Astrocyte (in vitro differentiated cells and primary cell): ENCODE data around the gene DCC. TPM values are rescaled to one million over a fixed set of nuclear protein-coding genes. Genes with fewer than 3 reads are reported as not detected.
"Not testable (repeated sequence)": the region's sequence is repeated elsewhere in the genome, so short reads cannot be mapped to it uniquely, and the experiment has no call there.

ENCODE experiments used
- DNase-seq: peaks from one replicate; pipeline ENCODE4 v3.0.0-alpha.2; 2010; ENCODE audit warnings: low read depth
- FAIRE-seq: peaks from 2 replicates; lab custom pipeline; 2011; peaks lifted over from hg19 to GRCh38; lab: Jason Lieb, UNC
- H2AFZ ChIP-seq: 2 replicates; pipeline ENCODE4 v1.6.0; 2012; ENCODE audit warnings: low read depth, low read length, inconsistent platforms
- H3K27ac ChIP-seq: 2 replicates; pipeline ENCODE4 v1.5.1; 2011; ENCODE audit warnings: low read depth, low read length, inconsistent platforms
- H3K27me3 ChIP-seq: 2 replicates; pipeline ENCODE4 v1.6.0; 2011; ENCODE audit warnings: low read length, inconsistent platforms; ENCODE audit not compliant: insufficient read depth
- H3K36me3 ChIP-seq: 2 replicates; pipeline ENCODE4 v1.5.1; 2011; ENCODE audit warnings: low read length, inconsistent platforms; ENCODE audit not compliant: insufficient read depth
- H3K4me1 ChIP-seq: 2 replicates; pipeline ENCODE4 v1.5.1; 2011; ENCODE audit warnings: low read length, inconsistent platforms; ENCODE audit not compliant: insufficient read depth
- H3K4me2 ChIP-seq: 2 replicates; pipeline ENCODE4 v1.6.0; 2012; ENCODE audit warnings: low read length, inconsistent platforms
- H3K4me3 ChIP-seq: 2 replicates; pipeline ENCODE4 v1.5.1; 2011; ENCODE audit warnings: low read depth, mild to moderate bottlenecking, low read length, inconsistent platforms; ENCODE audit not compliant: insufficient read depth
- H3K79me2 ChIP-seq: 2 replicates; pipeline ENCODE4 v1.6.0; 2012; ENCODE audit warnings: mild to moderate bottlenecking, low read length, inconsistent platforms; ENCODE audit not compliant: insufficient read depth
- H3K9ac ChIP-seq: 2 replicates; pipeline ENCODE4 v1.6.0; 2012; ENCODE audit warnings: mild to moderate bottlenecking, low read length, inconsistent platforms
- H3K9me3 ChIP-seq: 2 replicates; pipeline ENCODE4 v1.5.1; 2012; ENCODE audit warnings: low read depth, mild to moderate bottlenecking, low read length, inconsistent platforms; ENCODE audit not compliant: insufficient read depth
- H4K20me1 ChIP-seq: 2 replicates; pipeline ENCODE4 v1.6.0; 2012; ENCODE audit warnings: low read length, inconsistent platforms; ENCODE audit not compliant: insufficient read depth
- H3K27ac Mint-ChIP-seq: one replicate; pipeline ENCODE4 v1.8.0; 2021; ENCODE audit warnings: mild to moderate bottlenecking, mixed read lengths; ENCODE audit not compliant: unreplicated experiment
- H3K27me3 Mint-ChIP-seq: one replicate; pipeline ENCODE4 v1.8.0; 2021; ENCODE audit warnings: low read depth, mixed read lengths; ENCODE audit not compliant: unreplicated experiment
- H3K36me3 Mint-ChIP-seq: one replicate; pipeline ENCODE4 v1.8.0; 2021; ENCODE audit warnings: low read depth, mixed read lengths; ENCODE audit not compliant: unreplicated experiment
- H3K4me1 Mint-ChIP-seq: one replicate; pipeline ENCODE4 v1.8.0; 2021; ENCODE audit warnings: low read depth, mixed read lengths; ENCODE audit not compliant: unreplicated experiment
- H3K4me3 Mint-ChIP-seq: one replicate; pipeline ENCODE4 v1.8.0; 2021; ENCODE audit warnings: mild to moderate bottlenecking, moderate library complexity, mixed read lengths; ENCODE audit not compliant: unreplicated experiment
- H3K9me3 Mint-ChIP-seq: one replicate; pipeline ENCODE4 v1.8.0; 2021; ENCODE audit warnings: mild to moderate bottlenecking, mixed read lengths; ENCODE audit not compliant: unreplicated experiment
- CTCF ChIP-seq: IDR thresholded peaks from 2 replicates; pipeline ENCODE4 v1.5.1; 2011; ENCODE audit warnings: low read depth, mild to moderate bottlenecking, inconsistent platforms, low read length, moderate library complexity; ENCODE audit not compliant: insufficient read depth
- EZH2 ChIP-seq: IDR thresholded peaks from 2 replicates; pipeline ENCODE4 v1.6.1; 2012; ENCODE audit warnings: mild to moderate bottlenecking, low read length, inconsistent platforms; ENCODE audit not compliant: insufficient read depth
- total RNA-seq: library from RNA; stranded (reverse); gene quantifications from 2 replicates; pipeline ENCODE4 v1.2.1, GENCODE V29; 2021

DCC gene
- total RNA-seq, 1 donor from 2014 or later, result 2.6 TPM

DNA sequence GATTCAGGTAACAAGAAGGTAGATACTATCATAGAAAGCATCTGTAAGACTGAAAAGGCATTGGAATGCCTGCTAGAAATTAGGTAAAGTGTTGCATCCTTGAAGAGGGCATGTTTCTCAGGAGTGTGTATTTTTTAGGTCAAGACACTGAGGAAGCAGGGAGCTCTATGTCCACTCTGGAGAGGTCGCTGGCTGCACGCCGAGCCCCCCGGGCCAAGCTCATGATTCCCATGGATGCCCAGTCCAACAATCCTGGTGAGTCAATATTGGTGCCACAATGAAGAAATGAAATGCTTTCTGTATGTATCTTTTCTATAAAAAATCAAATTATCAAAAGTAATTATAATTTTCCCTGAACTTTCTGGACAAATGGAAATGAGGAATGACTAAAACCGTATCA is 1127.8 kb downstream of the DCC start:
- no peaks in the 10 kb centered on the region for H3K27me3 ChIP-seq
- Mint-ChIP-seq H3K27me3 (no peaks in the 10 kb centered on the region), H3K9me3 (no peaks in the 10 kb centered on the region), H3K4me3 (no peak overlapping the region), H3K4me1 (no peaks in the 10 kb centered on the region), H3K27ac (no peak overlapping the region), H3K36me3 (no peaks in the 10 kb centered on the region)
- FAIRE-seq, result no peak
- H3K9ac ChIP-seq, result no peak overlapping the region
- H3K4me2 ChIP-seq, result no peak overlapping the region
- no peaks in the 10 kb centered on the region for H4K20me1 ChIP-seq
- H2AFZ ChIP-seq, result no peak overlapping the region
- TF ChIP-seq CTCF (no peak), EZH2 (no peak)
- DNase-seq, result no peak
- H3K27ac ChIP-seq, result no peak overlapping the region
- H3K4me3 ChIP-seq, result no peak overlapping the region
- no peaks in the 10 kb centered on the region for H3K9me3 ChIP-seq
- H3K79me2 ChIP-seq, result no peaks in the 10 kb centered on the region
- no peaks in the 10 kb centered on the region for H3K4me1 ChIP-seq
- no peaks in the 10 kb centered on the region for H3K36me3 ChIP-seq

GRCh38 chr18:53468173-53468572 is 1128.2 kb downstream of the DCC start:
- not testable (repeated sequence) for H3K4me3 Mint-ChIP-seq, H3K9ac ChIP-seq, H3K9me3 Mint-ChIP-seq, H2AFZ ChIP-seq, H4K20me1 ChIP-seq, H3K36me3 ChIP-seq, H3K4me1 ChIP-seq, H3K27ac Mint-ChIP-seq, FAIRE-seq, H3K36me3 Mint-ChIP-seq, DNase-seq, H3K4me3 ChIP-seq, H3K9me3 ChIP-seq, H3K4me2 ChIP-seq, H3K27ac ChIP-seq, H3K79me2 ChIP-seq, H3K27me3 ChIP-seq, H3K27me3 Mint-ChIP-seq, H3K4me1 Mint-ChIP-seq

- H3K4me3 Mint-ChIP-seq, result no peak overlapping the region
- Histone ChIP-seq H3K4me3 (no peak overlapping the region), H2AFZ (no peak overlapping the region), H3K27ac (no peak overlapping the region), H4K20me1 (no peaks in the 10 kb centered on the region), H3K9me3 (no peaks in the 10 kb centered on the region), H3K9ac (no peak overlapping the region), H3K36me3 (no peaks in the 10 kb centered on the region), H3K27me3 (no peaks in the 10 kb centered on the region), H3K79me2 (no peaks in the 10 kb centered on the region), H3K4me2 (no peak overlapping the region), H3K4me1 (no peaks in the 10 kb centered on the region)
- TF ChIP-seq EZH2 (no peak), CTCF (no peak)
- H3K27me3 Mint-ChIP-seq, result no peaks in the 10 kb centered on the region
- no peak overlapping the region for H3K27ac Mint-ChIP-seq
- H3K4me1 Mint-ChIP-seq, result no peaks in the 10 kb centered on the region
- H3K36me3 Mint-ChIP-seq, result no peaks in the 10 kb centered on the region
- no peak for DNase-seq
- H3K9me3 Mint-ChIP-seq, result peaks cover 2% of the 10 kb centered on the region
- FAIRE-seq, result no peak
Measured at GRCh38 chr18:53472546-53472945, 1132.5 kb downstream of the DCC start.
